CMK (cell line): Measurements from ENCODE around the gene CCDC27.
A peak's percentile ranks its signal among the peaks of the same experiment; 100 is the strongest.

Source experiments
- DNase-seq: peaks from one replicate; pipeline ENCODE4 v3.0.0-alpha.2; 2010; ENCODE audit warnings: low read depth

The CCDC27 gene

GRCh38 chr1:3759796-3760195 lies 7.5 kb downstream of the CCDC27 start:
- DNase-seq = no peak

- DNase-seq = no peak
Observed at GRCh38 chr1:3761296-3762010, 9.2 kb downstream of the CCDC27 start.

GRCh38 chr1:3762151-3762872 lies 10.1 kb downstream of the CCDC27 start:
- no peak for DNase-seq

- no peak for DNase-seq
Observed at GRCh38 chr1:3762873-3763228, 10.6 kb downstream of the CCDC27 start.

GRCh38 chr1:3763351-3764125 lies 11.3 kb downstream of the CCDC27 start:
- DNase-seq = no peak

GRCh38 chr1:3767328-3767925 lies 15.2 kb downstream of the CCDC27 start:
- DNase-seq = no peak

- no peak for DNase-seq
Observed at GRCh38 chr1:3768811-3769390, 16.7 kb downstream of the CCDC27 start.

- no peak for DNase-seq
Observed at GRCh38 chr1:3770047-3770765, 18.0 kb downstream of the CCDC27 start.

GRCh38 chr1:3771108-3772026 lies 19.1 kb downstream of the CCDC27 start:
- no peak for DNase-seq

GRCh38 chr1:3772027-3772714 lies 19.9 kb downstream of the CCDC27 start:
- DNase-seq = peak; percentile 93

- DNase-seq = peak; percentile 60
Observed at GRCh38 chr1:3772715-3773571, 20.7 kb downstream of the CCDC27 start, which contains the start of gene SMIM1. Gene SMIM1, plus strand, starts transcription at chr1:3772749. Its CDS starts 2,625 bp downstream, at chr1:3775374.

- DNase-seq = no peak
Observed at GRCh38 chr1:3773572-3774275, 21.5 kb downstream of the CCDC27 start.

GRCh38 chr1:3774276-3774945 lies 22.2 kb downstream of the CCDC27 start:
- peak; percentile 76 for DNase-seq

GRCh38 chr1:3774946-3775489 lies 22.8 kb downstream of the CCDC27 start:
- peak; percentile 56 for DNase-seq

GRCh38 chr1:3775490-3776230 lies 23.4 kb downstream of the CCDC27 start:
- DNase-seq = peak; percentile 97

- no peak for DNase-seq
Observed at GRCh38 chr1:3776231-3776961, 24.1 kb downstream of the CCDC27 start.
